ENCODE measurements around the gene CACNA1C.
A peak's percentile ranks its signal among the peaks of the same experiment; 100 is the strongest.

Gene CACNA1C

DNA sequence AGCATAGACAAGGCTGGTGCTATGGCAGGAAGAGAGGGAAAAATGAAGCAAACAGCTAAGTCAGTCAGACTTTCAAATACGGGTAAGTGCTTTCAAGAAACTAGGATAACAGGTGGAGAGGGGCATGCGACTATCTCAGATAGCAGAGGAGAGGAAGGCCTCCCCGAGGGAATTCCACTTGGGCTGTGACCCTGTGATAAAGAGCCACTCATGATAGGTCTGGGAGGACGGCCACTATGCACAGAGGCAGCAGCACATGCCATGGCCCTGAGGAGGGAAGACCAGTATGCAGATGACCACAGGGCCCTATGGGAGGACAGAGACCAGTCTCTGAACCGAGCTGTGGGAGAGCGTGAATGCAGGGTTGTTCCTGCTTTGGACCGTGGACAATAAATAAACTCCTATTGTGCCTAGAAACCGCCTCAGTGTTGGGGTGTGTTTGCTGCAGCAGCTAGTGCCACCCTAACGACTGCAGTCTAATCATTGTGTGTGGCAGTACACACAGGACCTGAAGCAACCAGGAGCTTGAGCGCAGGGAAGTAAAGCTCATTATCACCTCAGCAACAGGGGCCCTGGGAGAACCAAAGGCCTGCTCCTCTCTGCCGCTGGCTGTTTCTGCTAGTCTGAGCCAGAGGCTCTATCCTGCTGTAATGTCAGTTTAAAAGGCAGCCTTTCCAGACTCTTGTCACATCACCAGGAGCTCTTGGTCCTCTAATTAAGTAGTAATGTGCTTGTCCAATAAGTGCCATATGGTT lies 119.1 kb downstream of the CACNA1C start:
- no peak for DNase-seq (ENCODE audit: low read depth)

DNA sequence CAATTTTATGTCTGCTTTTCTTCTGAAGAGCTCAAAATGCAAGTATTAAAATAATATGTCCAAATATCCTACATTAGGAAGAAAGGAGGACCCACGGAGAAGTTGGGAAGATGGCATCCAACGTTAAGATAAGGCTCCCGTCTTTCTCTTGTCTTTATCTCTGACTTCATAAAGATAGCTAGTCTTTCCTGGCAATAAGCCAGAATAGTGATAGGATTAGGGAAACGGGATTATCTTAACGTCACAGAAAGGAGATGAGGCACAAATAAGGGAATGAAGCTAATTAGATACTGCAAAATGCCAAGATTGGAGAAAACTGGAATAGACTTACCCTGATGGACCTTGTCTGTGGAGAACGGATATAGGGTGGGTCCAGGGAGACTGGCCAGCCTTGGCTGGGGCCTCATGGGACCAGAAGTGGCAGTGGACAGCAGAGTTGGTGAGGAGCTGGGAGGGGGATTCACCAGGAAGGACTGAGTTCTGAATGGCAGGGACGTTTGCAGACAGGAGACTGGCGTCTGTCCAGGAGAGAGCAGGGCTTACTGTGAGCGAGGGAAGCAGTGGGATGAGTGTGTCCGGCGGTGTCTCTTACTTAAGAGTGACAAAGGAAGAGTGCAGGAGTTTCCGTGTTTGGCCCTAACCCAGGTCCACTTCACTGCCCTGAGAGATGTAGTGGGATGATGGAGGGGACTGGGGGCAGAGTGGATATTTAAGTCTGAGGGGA lies 119.9 kb downstream of the CACNA1C start:
- no peak for DNase-seq (ENCODE audit: low read depth)

DNA sequence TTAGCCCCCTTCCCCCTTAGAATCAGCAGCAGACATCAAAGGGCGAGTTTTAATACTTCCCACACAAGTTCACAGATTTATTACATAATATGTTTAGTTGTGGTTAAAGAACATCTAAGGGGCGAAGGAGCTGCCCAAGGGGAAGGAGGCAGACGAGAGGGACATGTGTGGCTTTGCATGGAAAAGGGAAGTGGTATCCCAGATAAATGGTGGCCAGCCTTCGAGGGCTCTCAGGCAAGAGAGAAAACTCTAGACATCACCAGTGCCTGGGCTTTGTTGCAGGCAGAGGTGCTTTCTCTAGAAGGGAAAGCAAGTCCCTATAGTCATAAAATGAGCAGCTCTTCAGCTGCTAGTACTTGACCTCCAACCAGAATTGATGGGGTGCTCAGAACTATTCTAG lies 121.2 kb downstream of the CACNA1C start:
- DNase-seq (ENCODE audit: low read depth): no peak

DNA sequence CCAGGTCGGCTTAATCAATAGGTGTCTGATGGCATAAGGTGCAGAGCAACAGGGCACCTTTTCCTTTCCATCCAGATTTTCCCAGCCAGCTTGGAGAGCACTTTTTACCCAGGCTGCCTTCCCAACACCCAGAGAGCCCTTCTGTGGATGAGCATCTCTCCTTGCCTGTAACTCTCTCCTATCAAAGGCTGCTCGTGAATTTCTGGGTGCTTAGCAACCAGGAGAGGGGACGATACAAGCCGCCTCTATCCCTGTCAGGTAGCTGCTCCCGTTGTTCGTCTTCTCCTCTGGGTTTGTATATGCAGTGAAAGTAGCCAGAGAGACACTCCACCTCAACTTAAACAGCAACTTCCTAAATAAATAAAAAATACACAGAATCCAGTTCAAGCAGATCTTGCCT lies 124.2 kb downstream of the CACNA1C start:
- DNase-seq (ENCODE audit: low read depth): no peak

DNA sequence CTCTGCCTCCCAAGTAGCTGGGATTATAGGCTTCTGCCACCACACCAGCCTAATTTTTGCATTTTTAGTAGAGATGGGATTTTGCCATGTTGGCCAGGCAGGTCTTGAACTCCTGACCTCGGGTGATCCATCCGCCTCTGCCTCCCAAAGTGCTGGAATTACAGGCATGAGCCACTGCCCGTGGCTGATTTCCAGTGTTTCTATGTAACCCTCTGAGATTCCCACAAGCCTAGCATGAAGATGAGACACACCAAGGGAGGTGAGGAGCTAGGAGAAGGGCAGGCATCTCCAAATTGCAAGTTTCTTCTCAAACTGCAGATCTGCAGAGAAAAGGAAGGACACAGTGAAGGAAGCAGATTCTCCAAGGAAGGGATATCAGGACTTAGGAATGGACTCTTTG lies 125.0 kb downstream of the CACNA1C start:
- no peak for DNase-seq (ENCODE audit: low read depth)

DNA sequence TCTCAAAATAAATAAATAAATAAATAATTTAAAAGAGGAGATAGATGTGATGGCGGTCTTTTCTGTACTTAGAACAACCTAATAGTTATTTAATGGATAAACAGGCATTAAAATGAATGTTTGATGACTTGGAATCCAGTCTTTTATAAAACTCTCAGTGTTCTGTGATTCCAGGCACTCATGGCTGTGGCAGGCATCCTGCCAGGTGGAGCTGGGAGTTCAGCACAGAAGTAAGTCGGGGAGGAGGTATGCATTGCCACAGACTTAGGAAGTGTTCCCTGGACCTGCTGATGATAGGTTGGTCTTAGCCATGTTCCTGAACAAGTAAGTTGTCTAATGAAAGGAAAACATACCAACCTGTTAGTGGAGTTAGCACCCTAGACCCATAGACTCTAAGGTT lies 126.3 kb downstream of the CACNA1C start:
- DNase-seq (ENCODE audit: low read depth): no peak

DNA sequence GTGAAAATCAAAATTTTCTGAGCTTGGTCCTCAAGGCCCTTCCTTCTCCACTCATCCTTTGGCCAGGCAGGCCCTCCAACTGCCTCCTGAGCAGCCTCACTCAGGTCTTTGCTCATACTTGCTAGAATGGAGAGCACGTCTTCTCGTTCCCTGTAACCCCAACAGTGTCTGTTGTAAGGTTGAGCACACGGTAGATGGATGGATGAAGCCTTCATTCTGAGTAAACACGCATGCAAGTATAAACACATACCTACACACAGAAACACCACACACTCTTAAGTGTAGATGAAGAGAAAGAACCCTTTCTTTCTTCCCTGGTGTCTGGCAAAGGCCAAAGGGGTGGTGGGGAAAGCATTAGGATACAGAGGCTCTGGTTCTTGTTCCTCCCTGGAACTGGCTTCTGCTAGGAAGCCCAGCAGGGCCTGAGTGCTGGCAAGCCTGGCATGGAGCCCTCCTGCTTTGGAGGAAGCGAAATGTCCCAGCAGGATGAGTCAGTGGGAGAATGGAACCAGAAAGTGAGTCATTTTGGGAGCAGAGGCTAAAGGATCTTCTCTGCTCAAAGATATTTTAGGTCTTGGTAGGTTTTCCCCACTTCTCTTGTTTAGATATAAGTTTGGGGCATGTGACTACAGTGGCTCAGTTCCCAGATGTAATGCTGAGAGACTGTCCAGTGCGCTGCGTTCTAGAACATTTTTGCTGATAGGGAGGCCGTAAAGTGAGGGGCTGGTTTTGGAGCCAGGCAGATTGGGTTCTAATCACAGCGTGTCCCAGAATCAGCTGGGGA lies 127.4 kb downstream of the CACNA1C start:
- peak; percentile 93 for DNase-seq (ENCODE audit: low read depth)

DNA sequence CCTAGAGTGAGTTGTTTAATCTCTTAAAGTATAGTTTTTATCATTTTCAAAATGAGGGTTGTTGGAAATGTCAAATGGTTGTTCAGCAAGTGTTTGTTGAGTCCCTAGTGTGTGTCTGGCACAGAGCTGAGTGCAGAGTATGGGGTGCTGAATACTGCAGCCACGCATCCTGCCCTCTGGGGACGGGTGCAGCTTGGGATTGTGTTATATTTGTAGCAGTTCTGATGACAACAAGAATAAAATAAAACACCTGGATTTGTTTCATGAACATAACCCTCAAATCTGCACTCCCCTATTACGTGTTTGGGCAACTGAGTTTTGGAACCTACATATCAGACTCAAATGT lies 127.9 kb downstream of the CACNA1C start:
- no peak for DNase-seq (ENCODE audit: low read depth)

DNA sequence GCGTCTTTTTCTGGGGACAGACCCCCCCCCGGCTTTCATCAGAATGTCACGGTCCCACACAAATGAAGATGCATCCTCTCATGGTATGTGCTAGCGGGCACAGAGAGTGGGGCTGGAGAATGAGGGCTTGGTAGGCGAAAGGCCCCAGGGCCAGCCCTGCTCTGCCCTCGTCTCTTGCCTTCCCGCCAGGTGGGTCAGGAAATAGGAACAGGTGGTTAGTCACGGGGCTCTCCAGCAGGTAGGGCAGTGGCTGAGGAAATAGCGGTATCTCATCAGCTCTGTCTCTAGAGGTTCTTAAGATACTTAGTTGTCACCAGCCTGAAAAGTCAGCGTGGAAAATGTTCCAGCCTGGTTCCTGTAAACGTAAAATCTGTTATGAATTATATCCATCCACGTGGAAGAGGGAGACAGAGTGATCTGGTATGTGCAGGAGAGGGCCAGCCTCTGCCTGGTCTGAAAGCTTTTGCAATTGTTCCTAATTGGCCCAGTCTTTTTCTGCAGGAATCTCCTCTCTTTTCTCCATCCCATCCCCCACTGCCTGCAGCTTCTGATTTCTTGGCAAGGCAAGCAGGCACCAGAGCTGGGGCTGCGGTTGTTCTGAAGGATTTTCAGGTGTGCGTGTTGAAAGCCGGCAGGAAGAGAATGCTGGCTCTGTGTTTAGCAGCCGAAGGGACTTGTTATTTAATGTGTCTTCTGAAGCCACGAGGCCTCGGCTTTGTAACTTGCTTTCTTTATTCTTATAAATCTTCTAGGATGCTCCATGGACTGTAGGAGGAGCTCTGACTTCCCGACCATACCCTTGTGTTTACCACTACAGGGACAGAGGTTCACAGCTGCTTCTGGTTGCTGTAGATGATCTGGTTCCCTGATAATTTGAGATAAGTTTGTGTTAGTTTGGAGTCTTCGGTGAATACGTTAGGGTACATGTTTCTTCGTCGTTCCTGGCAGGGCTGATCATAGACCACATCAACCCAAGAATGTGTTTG lies 131.1 kb downstream of the CACNA1C start:
- DNase-seq (ENCODE audit: low read depth): peak; percentile 38

DNA sequence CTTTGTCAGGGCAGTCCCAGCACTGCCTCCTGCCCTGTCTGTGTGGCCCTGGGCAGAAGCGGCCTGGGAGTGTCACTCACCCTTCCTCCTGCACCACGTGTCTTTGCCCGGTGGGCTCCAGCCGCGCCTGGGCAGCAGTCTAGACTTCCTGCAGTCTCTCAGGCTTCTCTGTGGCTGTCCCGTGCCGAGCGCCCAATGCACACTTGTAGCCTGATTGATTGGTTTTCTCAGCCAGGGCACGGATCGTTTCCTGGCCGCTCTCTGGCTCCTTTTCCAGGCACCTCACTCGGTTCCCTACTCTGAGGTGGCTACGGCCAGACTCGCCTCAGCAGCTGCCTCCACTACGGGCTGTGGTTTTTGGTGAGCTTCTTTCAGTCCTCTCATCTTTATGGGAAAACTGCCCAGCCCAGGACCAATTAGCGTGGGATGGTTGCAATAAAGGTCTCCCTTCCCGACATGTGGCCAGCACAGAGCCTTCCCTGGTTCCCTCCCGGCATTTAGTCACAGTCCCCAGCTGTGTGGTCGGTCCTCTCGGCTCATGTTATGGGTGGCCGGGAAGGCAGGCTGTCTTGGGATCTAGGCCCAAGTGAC lies 133.1 kb downstream of the CACNA1C start:
- no peak for DNase-seq (ENCODE audit: low read depth)

DNA sequence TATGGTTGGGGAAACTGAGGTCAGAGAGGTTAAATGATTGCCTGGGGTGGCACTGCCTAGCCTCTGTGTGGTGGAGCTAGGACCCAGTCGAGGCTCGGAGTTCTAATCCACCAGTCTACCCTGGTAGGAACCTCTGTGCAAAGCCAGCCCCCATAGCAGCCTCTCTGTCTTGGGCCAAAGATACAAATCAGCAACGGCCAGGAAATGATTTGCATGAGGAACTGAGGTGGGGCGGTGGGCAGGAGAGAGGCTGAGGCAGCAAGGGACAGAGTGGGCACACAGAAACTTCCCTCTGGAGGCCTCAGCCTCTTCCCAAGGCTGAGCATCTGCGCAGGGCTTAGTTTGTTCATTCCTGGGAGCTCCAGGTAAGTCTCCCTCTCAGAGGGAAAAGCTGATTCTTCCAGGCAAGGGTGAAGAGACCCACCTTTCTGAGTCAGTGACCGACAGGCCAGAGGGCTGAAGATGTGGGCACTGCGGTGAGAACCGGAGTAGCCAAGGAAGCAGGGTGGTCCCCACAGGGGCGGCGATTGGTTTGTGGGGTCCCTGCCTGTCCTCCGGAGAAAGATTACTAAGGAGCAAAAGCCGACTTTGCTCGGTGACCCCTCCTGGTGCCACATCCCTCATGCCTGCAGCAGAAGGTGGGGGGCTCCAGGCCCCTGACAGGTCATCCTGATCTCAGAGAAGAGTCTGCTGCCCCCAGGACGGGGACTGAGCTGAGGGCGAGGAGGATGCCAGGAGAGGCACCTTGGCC lies 134.6 kb downstream of the CACNA1C start:
- DNase-seq (ENCODE audit: low read depth): no peak

DNA sequence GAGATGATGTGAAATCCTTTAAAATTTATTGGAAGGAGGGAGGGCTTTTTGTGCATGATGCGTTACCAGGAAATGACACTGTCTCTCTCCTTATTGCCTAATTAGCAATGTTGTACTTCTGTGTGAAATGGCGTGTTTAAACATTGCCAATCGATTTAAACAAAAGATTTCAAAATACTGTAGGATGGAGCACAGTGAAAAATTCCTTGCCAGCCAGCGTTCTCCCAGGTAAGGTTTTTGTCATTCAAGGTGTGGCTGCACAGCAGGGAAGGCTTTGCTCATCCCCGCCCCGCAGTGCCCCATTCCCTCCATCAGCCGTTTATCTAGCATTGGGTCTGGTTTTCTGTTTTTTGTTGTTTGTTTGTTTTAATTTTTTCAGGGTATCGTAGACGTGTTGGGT lies 137.3 kb downstream of the CACNA1C start:
- no peak for DNase-seq (ENCODE audit: low read depth)

DNA sequence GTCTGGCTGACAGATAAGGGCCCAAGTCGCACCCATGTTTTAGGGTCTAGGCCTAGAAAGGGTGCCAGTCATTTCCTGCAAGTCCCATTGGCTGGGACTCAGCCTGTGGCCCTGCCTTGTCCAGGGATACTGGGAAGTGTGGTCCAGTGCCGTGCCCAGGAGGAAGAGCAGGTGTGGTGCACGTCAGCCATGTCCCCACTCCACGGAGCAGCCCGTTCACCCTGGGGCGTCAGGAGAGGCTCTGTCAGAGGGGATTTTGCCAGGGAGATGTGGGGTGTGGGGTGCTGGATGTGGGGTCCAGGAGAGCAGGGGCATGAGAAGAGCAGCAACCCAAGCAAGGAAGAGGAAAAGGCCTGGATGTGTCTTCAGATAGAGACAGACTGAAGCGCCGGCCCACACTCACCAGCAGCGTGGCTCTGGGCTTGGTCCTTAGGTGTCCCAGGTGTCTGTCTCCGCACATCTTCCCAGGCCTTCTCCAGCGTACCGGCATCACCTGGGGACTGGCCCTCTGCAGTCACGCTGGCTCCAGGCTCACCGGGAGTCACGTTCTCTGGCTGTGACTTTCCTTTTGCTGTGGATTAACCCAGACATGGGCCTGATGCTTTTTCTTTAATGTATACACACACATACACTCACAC lies 138.2 kb downstream of the CACNA1C start:
- no peak for DNase-seq (ENCODE audit: low read depth)

DNA sequence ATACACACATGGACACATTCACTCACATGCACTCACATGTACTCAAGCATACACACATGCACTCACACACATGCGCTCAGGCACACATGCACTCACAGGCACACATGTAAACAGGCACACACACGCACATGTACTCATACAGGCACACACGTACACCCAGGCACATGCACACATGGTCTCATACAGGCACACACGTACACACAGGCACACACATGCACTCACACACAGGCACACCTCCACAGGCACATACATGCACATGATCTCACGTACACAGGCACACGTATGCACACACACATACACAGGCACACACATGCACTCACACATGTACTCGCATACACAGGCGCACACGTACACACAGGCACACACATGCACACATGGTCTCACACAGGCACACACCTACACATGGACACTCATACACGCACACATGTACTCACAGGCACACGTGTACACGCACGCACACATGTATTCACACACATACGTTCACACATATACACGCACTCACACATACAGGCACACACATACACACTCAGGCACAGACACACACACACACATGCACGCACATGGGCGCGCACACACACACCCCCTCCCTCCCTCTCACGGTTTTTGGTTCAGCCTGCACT lies 138.9 kb downstream of the CACNA1C start:
- no peak for DNase-seq (ENCODE audit: low read depth)

DNA sequence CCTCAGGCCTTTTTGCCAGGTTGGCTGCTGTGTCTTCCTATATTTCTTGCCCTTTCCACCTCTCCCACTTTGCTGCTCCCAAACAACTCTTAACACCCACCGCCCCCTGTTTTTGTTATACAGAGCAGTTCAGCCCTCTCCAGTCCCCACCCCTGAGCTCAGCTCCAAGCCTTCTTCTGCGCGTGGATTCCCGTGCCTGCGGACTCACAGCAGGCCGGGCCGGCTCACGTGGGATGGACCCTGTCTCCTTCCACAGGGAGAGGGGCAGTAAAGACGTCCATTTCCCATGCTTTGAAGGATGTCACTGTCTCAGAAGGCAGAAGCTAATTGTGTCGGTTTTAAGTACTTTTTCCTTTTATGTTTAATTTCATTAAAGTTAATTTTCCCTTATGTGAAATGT lies 139.4 kb downstream of the CACNA1C start:
- no peak for DNase-seq (ENCODE audit: low read depth)

DNA sequence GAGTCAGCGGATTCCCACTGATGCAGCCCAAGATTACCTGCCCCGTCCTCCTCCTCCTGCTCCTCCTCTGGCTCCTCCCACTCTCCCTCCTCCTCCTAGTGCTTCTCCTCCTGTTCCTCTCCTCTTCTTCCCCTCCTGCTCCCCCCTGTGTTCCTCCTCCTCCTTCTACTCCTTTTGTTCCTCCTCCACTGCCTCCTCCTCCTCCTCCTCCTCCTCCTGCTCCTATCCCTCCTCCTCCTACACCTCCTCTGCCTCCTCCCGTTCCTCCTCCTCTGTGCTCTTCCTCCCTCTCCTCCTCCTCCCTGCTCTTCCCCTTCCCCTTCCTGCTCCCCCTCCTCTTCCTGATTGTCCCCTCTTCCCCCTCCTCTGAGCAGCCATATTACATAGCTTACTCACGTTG lies 141.3 kb downstream of the CACNA1C start:
- DNase-seq (ENCODE audit: low read depth): no peak

DNA sequence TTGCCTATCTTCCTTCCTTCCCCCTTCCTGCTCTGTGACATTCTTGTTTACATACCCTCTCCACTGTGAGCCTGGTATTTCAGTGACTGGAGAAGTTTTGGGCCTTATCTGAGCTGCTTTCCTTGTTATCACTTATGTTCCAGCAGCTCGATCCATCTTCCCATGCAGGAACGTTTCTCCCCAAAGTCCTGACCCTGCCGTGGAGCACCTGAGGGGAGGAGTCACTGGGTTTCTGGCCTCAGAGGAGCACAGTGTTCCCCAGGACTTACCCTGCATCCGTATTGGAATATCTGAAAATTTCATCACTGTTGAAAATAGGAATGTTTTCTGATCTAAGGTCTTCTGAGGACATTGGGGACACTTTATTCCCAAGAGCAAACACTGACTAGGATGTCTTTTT lies 141.8 kb downstream of the CACNA1C start:
- no peak for DNase-seq (ENCODE audit: low read depth)

DNA sequence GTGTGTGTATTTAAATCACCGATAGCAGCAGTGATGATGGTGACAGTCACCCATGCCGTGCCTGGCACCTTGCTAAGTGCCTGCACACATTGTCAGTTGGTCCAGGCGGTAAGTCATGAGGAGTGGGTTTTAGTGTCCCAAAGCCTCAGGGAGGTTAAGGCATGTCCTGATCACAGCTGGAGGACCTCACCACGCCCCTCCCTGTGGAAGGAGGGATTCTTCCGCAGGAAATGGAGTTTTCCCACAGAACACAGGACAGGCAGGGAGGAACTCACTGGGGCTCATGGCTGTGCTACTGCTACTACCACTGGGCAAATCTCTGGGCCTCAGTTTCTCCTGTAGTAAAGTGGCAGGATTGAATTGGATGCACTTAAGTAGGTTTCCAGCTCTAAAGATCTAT lies 142.3 kb downstream of the CACNA1C start:
- no peak for DNase-seq (ENCODE audit: low read depth)

DNA sequence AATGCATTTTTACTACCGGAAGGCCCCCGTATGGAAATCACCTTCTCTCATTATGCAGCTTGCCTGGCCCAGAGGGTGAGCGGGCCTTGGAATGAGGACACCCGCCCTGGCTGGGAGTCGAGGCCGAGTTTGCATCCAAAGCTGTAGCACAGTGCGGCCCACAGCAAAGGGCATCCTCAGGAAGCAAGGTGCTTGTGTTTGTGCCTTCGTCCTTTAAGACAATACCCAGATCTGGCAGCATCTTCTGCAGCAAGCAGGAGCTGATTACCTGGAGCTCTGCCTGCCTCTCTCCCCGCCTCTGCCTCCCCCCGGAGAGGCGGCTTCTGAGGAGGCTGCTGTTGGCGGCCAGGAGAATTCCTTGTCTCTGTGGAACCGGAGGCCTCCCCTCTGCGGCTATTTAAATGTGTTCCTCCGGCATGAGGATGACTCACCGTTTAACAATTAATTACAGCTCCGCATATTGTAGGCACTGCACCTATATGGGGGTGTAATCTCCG lies 145.3 kb downstream of the CACNA1C start:
- peak; percentile 85 for DNase-seq (ENCODE audit: low read depth)

DNA sequence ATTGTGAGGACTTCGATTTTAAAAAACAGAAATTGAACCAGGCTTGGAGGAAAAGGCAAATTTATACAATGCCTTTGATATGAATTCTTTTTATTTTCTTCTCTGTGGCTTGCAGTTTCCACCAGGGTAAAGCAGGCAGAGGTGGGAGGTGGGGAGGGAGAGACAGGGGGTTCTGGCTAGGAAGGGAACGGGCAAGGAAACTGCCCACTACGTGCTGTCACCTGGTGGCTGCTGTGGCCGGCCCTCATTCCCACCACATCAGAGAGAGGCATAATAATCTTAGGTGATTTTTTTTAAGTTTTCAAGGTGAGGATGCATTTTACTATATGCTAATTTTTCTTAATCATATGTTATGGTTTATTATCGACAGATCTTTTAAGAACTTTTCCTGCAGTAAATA lies 145.8 kb downstream of the CACNA1C start:
- no peak for DNase-seq (ENCODE audit: low read depth)
